HG03095 (cell line): ENCODE data around the gene SMPD3.

Source experiments
- ATAC-seq: cut with Tn5 transposase; IDR thresholded peaks from one replicate; pipeline ENCODE4 v1.9.1; 2021; ENCODE audit warnings: moderate library complexity; ENCODE audit not compliant: unreplicated experiment

Gene SMPD3

GRCh38 chr16:68359398-68360191 is 88.7 kb downstream of the SMPD3 start:
- ATAC-seq = no peak

DNA sequence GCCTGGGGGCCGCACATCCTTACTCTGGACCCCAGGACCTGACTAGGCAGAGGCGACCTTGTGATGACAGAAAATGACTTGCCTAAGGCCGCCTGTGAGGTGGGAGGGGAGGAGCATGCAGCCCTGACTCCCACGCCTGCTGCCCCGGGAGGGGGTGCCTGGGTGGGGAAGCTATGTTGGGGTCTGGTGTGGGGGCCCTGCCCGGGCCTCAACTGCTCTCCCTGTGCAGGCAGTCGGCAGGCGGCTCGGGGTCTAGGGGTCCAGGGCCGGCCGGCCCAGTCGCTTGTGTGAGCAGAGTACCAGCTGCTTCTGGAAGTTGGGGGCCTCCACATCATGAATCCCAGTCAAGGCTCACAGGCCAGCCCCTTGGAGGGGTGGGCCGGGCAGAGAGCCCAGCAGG is 89.4 kb downstream of the SMPD3 start:
- ATAC-seq = no peak

- ATAC-seq = no peak
These were observed 90.4 kb downstream of the SMPD3 start for GRCh38 chr16:68357923-68358322.

DNA sequence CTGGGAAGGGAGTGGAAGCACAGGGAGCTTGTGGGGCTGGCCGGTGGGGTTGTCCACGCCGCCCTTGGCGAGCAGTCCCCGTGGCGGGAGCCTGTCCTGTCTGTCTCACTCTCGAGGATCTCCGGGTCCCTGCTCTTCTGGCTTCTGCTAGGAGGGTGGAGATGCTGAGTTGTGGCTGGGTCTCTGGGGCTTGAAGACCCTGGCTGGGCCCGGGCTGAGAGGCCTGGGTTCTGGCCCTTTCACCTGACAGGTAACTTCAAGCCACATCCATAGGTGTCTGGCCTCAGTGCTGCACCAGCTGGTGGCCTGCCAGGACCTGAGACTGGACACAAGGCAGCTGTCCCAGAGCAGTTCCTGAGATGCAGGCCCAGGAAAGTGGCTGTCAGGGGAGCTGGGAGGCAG is 90.8 kb downstream of the SMPD3 start:
- ATAC-seq = no peak

- ATAC-seq = no peak
These were observed 91.4 kb downstream of the SMPD3 start for GRCh38 chr16:68356919-68357286.

DNA sequence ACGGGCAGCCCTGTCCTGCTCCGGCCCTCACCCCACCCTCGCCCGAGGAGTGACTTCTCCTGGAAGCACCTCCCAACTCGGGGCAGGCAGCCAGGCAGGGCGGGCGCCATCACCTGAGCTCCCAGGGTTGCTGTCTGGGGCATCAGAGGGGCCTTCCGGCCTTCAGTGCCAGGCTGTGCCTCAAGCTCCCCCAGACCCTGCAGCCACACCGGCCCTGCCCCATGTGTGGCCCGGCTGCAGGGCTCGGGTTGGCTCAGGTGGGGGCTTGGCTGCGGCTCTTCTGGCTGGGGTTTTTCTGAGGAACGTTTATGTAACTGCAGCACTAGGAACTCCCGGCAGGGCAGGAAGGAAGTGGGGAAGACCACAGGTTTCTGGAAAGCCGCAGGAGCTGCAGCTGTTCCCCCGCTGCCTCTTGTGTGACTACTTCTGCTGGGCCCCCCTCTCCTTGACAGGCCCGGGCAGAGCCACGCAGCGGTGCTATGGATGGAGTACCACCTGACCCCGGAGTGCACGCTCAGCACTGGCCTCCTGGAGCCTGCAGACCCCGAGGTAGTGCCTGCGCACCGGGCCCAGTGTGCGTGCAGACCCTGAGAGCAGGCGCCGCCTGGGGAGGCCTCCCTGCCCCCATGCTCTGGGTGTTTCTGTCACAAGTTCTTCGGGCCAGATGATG is 91.9 kb downstream of the SMPD3 start:
- ATAC-seq = peak; percentile 79

DNA sequence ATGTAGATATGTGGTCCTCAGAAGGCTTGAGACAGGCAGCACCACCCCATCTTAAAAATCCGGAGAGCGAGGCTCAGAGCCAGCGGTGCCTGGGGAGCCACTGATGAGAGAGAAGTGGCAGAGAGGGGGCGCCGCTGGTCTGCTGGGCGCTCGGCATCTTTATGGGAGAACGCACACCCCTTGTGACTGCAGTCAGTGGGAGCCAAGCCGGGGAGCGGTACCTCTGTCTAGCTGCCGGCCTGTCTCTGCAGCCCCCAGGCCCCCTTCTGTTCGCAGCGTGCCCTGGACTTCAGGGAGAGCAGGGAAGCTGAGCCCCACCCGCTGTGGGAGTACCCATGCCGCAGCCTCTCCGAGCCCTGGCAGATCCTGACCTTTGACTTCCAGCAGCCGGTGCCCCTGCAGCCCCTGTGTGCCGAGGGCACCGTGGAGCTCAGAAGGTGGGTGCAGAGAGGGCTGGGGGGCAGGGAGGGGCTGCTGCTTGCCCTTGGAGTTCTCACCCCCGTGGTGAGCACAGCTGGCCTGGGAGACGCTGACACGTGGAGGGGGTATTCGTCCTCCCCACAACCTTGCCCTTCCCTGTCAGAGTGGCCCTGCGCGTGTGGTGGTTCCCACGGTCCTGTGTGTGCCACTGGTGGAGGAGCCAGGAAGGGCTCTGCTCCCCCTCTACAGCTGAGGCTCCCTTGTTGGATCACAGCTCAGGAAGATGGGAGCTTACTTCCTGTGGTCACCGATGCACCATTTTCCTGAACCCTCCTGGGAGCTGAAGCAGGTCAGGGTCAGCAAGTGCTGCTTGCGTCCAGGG is 92.7 kb downstream of the SMPD3 start:
- ATAC-seq = no peak

DNA sequence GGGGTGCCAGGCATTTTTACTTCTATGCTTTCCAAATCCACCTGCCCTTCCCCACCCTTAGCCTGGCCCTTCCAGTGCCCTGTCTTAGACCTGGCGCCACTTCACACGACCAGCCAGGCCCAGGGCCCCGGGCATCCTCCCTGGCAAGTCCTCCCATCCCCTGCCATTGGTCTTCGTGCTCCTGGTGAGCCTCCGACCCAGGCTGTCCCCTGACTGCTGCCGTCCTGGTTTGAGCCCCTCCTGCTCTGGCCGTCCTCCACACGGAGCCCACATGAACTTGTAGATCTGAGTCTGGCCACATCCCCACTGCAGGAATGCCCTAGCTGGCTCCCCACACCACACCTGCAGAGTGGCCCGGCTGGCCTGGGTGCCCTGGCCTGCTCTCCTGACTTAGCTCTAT is 93.5 kb downstream of the SMPD3 start:
- no peak for ATAC-seq

- no peak for ATAC-seq
These were observed 94.9 kb downstream of the SMPD3 start for GRCh38 chr16:68353366-68353765.

DNA sequence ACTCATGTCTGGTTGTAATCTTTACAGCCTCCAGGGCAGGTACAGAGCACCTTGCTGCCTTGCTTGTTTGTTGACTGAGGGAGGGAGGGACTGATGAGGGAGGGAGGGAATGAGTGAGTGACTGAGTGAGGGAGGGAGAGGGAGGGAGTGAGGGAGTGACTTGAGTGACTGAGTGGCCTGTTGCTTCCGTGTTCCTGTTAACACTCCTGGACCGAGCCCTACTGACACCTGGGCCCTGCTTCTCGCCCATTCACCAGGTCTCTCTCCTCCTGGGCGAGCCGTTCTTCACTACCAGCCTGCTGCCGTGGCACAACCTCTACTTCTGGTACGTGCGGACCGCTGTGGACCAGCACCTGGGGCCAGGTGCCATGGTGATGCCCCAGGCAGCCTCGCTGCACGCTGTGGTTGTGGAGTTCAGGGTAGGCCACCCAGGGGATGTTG is 96.3 kb downstream of the SMPD3 start:
- ATAC-seq = no peak

- no peak for ATAC-seq
These were observed 96.8 kb downstream of the SMPD3 start for GRCh38 chr16:68351463-68351862.

GRCh38 chr16:68350813-68351350 is 97.4 kb downstream of the SMPD3 start:
- no peak for ATAC-seq

GRCh38 chr16:68349838-68350410 is 98.4 kb downstream of the SMPD3 start:
- ATAC-seq = no peak

DNA sequence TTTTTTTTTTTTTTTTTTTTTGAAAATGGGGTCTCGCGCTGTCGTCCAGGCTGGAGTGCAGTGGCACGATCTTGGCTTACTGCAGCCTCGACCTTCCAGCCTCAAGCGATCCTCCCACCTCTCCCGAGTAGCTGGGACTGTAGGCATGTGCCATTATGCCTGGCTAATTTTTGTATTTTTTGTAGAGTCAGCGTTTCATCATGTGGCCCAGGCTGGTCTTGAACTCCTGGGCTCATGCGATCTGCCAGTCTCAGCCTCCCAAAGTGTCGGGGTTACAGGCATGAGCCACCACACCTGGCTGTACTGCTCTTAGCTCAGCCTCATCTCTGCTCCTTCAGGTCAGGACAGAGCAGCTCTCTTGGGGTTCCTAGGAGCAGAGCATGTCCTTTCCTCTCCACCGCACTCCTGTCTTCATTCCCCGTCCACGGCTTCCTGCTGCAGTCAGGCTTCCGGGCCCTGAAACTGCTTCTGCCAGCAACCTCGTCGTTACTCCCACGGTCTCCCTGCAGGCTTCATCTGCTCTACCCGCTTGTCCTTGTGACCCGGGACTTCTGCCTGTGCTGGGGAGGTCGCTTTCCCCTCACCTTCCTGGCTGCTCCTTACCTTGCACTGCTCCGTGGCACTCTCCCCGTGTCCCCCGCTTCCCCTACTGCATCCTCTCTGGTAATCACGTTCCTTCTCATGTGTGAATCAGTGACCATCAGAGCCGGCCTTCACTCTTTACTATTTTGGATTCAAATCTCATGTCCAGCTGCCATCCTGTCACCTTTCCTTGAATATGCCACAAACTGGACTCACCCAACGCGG is 99.5 kb downstream of the SMPD3 start:
- ATAC-seq = no peak

GRCh38 chr16:68347605-68348004 is 100.7 kb downstream of the SMPD3 start:
- ATAC-seq = no peak

- ATAC-seq = no peak
These were observed 101.3 kb downstream of the SMPD3 start for GRCh38 chr16:68346892-68347480.

DNA sequence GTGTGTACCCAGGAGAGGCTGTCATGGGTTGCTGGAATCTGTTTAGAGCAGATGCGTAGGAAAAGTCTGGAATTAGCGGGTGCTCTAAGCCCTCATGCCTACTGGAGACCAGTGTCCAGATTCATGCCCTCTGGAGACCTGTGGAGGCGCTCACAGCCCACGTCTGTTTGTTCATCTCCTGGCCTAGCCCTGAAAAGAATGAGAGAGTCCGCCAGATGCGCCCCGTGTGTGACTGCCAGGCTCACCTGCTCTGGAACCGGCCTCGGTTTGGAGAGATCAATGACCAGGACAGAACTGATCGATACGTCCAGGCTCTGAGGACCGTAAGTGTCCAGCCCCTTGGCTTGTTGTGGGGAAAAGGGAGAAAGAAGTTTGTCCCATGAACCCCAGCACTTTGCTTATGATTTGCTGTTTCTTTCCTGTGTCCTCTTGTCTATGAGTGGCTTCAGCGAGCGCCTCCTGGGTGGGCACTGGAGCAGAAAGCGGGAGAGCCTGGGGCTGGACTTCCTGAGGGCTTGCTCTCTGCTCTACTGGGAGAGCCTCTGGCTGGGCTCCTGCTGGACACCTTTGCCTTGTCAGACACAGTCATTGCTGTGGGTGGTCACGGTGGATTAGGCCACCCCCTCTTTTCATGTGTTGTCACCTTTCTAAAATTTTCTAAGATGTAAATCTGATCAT is 102.2 kb downstream of the SMPD3 start:
- ATAC-seq = no peak

DNA sequence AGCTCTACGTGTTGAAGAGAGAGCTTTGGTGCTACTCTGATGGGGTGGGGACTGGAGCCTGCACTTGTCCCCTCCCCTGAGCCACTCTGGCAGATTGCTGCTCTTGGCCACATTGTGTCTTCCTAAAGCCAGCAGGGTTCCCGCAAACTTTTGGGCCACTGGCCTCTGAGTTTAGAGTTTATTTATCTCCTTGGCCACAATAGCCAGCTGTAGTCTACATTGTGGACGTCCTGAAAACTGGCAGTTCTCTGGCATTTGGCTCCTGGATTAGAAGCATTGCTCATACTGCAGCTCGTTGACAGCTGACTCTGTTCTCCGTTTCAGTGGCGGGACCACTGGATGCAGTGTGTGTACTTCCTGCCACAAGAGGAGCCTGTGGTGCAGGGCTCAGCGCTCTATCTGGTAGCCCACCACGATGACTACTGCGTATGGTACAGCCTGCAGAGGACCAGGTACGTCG is 102.9 kb downstream of the SMPD3 start:
- ATAC-seq = no peak

- ATAC-seq = no peak
These were observed 104.1 kb downstream of the SMPD3 start for GRCh38 chr16:68344252-68344651.
